CD4-positive, alpha-beta T cell treated with Interleukin-15 for 1 hour (primary cell): ENCODE results near the gene LY6G6F.

Source experiments
- DNase-seq: peaks from one replicate; pipeline ENCODE4 v3.0.0-alpha.2; 2020

Gene LY6G6F

GRCh38 chr6:31725502-31726350 lies 19.1 kb downstream of the LY6G6F start:
- no peak for DNase-seq

- DNase-seq = peak; percentile 79
Measured at GRCh38 chr6:31727034-31727716, 20.5 kb downstream of the LY6G6F start.

DNA sequence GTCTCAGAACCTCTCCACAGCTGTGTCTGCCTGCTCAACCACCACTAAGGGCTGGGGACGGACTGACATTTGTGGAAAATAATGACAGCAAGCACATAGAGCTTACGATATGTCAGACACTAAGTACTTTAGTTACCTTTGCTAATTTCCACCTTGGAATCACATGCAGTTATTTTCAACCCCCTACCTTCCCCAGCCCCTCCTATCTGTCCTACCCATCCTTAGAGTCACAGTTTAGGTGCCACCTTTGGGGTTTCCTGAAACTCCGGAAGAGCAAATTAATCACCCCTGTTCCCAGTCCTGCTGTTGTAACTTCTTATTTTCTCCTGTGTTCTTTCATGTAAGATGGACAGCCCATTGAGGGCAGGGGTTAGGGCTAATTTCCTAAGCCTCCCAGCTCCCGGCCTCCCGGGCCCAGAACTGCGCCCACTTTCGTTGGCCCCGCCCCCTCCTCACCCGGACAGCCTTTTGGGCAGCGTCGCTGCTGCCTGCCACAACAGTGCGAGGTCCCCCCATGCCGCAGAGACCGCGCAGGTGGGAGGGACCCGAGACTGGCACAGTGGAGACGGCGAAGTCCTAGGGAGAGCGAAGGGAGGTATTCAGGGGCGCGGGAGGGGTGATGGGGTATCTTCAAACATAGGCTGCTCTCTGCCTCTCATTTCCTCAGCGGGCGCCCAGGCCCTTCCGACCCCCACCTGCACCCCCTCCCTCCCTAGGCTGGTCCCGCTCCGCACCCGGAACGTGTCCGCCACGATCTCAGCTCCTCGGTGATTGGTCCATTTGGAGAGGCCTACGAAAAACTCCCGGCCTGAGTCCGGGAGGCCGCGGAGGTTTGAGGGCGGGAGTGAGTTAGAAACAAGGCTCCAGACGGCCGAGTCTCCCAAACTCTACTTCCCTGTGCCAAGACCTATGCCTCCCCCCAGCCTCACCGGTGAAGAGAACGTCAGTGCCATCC lies 21.3 kb downstream of the LY6G6F start:
- DNase-seq = no peak

GRCh38 chr6:31728767-31729514 lies 22.3 kb downstream of the LY6G6F start, which contains the start of gene DDAH2:
TSS of gene DDAH2 (minus strand) at chr6:31729299. CDS start at chr6:31729161, 138 bp downstream.
- no peak for DNase-seq

DNA sequence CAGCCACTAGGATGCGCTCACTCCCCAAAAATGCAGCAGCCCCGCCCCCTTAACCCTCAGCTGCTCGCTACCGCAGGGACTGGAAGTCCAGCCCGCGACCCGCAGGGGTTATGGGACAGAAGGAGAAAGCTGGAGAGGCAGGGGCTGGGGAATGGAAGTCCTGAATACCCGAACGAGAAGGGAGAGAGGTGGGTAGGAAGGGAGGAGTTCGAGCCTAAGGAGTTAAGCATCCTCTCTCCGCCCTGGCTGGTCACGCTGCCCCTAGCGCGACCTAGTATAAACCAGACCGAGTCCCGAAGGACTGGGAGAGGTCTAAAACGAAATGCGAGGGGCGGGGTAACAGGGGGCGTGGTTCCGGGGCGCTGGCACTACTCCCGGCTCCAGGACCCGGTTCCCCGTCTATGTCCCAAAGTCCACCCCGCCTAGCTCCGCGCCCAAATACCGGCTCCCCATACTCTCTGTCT lies 22.9 kb downstream of the LY6G6F start:
- DNase-seq = peak; percentile 83

GRCh38 chr6:31729979-31730630 lies 23.4 kb downstream of the LY6G6F start:
- peak; percentile 76 for DNase-seq

GRCh38 chr6:31730631-31731086 lies 24.0 kb downstream of the LY6G6F start:
- no peak for DNase-seq

GRCh38 chr6:31732029-31732428 lies 25.4 kb downstream of the LY6G6F start:
- no peak for DNase-seq

DNA sequence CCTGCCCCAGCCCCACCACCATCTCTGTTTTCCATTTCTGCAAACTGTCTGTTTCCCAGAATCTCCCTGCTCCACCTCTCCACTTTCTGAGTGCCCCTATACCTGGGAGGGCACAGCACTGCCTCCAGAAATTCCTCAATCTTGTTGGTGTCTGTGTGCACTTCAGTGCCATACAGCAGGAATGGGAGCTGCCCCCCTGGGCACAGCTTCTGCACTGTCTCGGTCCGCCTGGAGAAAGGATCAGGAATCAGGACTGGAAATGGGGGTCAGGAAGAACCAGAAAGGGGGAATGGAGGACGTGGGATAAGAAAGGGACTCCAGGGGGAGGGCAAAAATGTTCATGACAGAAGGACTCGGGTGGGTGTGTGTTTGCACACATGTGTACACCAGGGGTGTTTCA lies 27.1 kb downstream of the LY6G6F start:
- no peak for DNase-seq

- no peak for DNase-seq
Measured at GRCh38 chr6:31734247-31734820, 27.7 kb downstream of the LY6G6F start.

- DNase-seq = peak; percentile 82
Measured at GRCh38 chr6:31734821-31735406, 28.2 kb downstream of the LY6G6F start.

- DNase-seq = peak; percentile 84
Measured at GRCh38 chr6:31736021-31736767, 29.5 kb downstream of the LY6G6F start, which contains the start of gene CLIC1. TSS of gene CLIC1 (minus strand) at chr6:31736530. CDS start at chr6:31736300, 230 bp downstream.

DNA sequence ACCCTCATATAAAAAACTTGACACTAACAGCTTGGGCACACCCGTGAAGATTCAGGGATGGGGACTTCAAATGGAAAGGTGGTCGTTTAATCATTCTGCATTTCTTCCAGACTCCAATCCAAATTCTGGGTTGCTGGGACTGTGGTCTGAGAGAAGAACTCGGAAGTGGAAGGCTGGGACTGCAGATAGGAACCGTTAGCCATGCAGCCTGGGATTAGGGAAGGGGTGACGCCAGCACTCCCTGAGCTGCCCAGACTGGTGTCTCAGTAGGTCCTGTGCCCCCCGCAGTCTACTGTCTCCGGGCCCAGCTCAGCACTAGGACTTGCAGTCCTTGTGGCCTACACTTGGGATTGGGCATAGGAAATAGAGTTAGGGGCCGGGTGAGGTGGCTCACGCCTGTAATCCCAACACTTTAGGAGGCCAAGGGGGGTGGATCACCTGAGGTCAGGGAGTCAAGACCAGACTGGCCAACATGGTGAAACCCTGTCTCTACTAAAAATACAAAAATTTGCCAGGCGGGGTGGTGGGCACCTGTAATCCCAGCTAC lies 30.2 kb downstream of the LY6G6F start:
- DNase-seq = no peak

- DNase-seq = no peak
Measured at GRCh38 chr6:31737315-31737990, 30.8 kb downstream of the LY6G6F start.

GRCh38 chr6:31737991-31738979 lies 31.6 kb downstream of the LY6G6F start:
- peak; percentile 82 for DNase-seq

DNA sequence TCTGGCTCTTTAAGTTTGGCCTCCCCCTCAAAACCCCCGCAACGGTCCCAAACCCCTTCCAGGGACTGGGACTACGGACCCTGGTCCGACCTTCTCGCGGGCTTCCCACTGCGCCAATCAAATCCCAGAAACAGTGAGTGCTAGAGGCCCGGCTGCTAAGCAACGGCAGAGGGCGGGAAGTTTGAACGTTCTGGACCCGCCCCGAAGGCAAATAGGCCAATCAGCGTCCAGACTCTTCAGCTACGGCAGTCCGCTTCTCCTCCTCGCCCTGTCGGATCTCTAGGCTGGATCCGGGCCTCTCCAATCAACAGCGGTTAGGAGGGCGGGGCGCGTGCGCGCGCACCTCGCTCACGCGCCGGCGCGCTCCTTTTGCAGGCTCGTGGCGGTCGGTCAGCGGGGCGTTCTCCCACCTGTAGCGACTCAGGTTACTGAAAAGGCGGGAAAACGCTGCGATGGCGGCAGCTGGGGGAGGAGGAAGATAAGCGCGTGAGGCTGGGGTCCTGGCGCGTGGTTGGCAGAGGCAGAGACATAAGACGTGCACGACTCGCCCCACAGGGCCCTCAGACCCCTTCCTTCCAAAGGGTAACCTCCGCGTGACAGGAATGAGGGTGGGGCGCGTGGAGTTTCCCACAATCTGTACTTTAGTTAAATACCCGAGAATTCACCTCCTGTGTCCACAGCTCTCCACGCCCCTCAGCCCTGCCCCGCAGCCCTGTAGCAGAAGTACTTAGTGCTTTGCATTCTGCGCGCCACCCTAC lies 33.2 kb downstream of the LY6G6F start, which contains the start of gene MSH5:
MSH5 (plus strand) TSS at position 367 of the 758 bp plus-strand sequence. CDS start 462 bp downstream, outside the sequence.
- peak; percentile 98 for DNase-seq
